HepG2 (cell line): ENCODE data around the gene IKZF4. TPM values are rescaled to one million over a fixed set of nuclear protein-coding genes. Genes with fewer than 3 reads are reported as not detected.

Experiments used
- CBX2 ChIP-seq, 2 experiments: fragments of 200-600 bp in 1 of 2; sonication (generic); formaldehyde crosslinking in 1 of 2; IDR thresholded peaks; 2 replicates each; pipeline versions ENCODE4 v1.7.0 to v1.8.1; 2018 to 2022; ENCODE audit warnings: low read depth in 2 of 2, low read length in 1 of 2, mild to moderate bottlenecking in 1 of 2, missing genetic modification reagents in 1 of 2
- GABPA ChIP-seq, 2 experiments: IDR thresholded peaks; 2 replicates each; pipeline ENCODE4 v1.6.1; 2011 to 2016; ENCODE audit warnings: low read depth in 2 of 2, low read length in 1 of 2, missing biosample characterization in 1 of 2, missing genetic modification characterization in 1 of 2
- JDP2 ChIP-seq: sonication (generic); formaldehyde crosslinking; IDR thresholded peaks from 2 replicates; pipeline ENCODE4 v1.8.1; 2022; ENCODE audit warnings: missing genetic modification reagents, borderline replicate concordance
- KDM2A ChIP-seq: sonication (generic); formaldehyde crosslinking; IDR thresholded peaks from 2 replicates; pipeline ENCODE4 v1.4.0; 2020; ENCODE audit warnings: low read depth, missing genetic modification reagents, borderline replicate concordance
- KDM4B ChIP-seq: sonication (generic); formaldehyde crosslinking; IDR thresholded peaks from 2 replicates; pipeline ENCODE4 v1.4.0; 2020; ENCODE audit warnings: missing genetic modification reagents
- KDM5A ChIP-seq: fragments of 200-600 bp; sonication (generic); IDR thresholded peaks from 2 replicates; pipeline ENCODE4 v1.7.0; 2018; ENCODE audit warnings: antibody characterized with exemption, mild to moderate bottlenecking, low read length, borderline replicate concordance
- NBN ChIP-seq: fragments of 450-650 bp; conservative IDR thresholded peaks from 2 replicates; pipeline ENCODE4 v1.6.1; 2017
- RBFOX2 ChIP-seq: fragments of 200-400 bp; formaldehyde crosslinking; IDR thresholded peaks from 2 replicates; pipeline ENCODE4 v1.6.1; 2017; ENCODE audit warnings: low read depth, mild to moderate bottlenecking, low read length
- ZBTB38 ChIP-seq: sonication (generic); formaldehyde crosslinking; IDR thresholded peaks from 2 replicates; pipeline ENCODE4 v1.5.1; 2020; ENCODE audit warnings: mild to moderate bottlenecking, missing genetic modification reagents
- ZNF224 ChIP-seq: sonication (generic); formaldehyde crosslinking; IDR thresholded peaks from 2 replicates; pipeline ENCODE4 v1.5.0; 2020; ENCODE audit warnings: mild to moderate bottlenecking, missing genetic modification reagents
- ZNF282 ChIP-seq: fragments of 450-650 bp; IDR thresholded peaks from 2 replicates; pipeline ENCODE4 v1.6.1; 2018; ENCODE audit not compliant: partially characterized antibody
- ZNF33B ChIP-seq: sonication (generic); formaldehyde crosslinking; IDR thresholded peaks from 2 replicates; pipeline ENCODE4 v1.5.1; 2020; ENCODE audit warnings: mild to moderate bottlenecking, missing genetic modification reagents
- ZNF367 ChIP-seq: sonication (generic); formaldehyde crosslinking; IDR thresholded peaks from 2 replicates; pipeline ENCODE4 v1.4.0; 2020; ENCODE audit warnings: missing genetic modification reagents, borderline replicate concordance
- polyA plus RNA-seq, 8 experiments: library from polyadenylated mRNA; depleted of rRNA in 3 of 8; stranded (reverse) in 7 of 8; unstranded in 1 of 8; fragments of >200 nt; fragmentation: Illumina TruSeq in 4 of 8; extraction: Trizol in 4 of 8; gene quantifications; 2 replicates each; pipeline versions ENCODE4 v1.2.1 to v1.2.3, GENCODE V29; 2011 to 2016; ENCODE audit warnings: low read depth in 4 of 8, missing spikeins in 1 of 8, mixed read lengths in 1 of 8; ENCODE audit not compliant: insufficient read depth in 1 of 8
- total RNA-seq, 5 experiments: library from RNA; depleted of rRNA; stranded (reverse); fragments of >200 nt; fragmentation: Illumina TruSeq; extraction: Trizol; gene quantifications; 2 replicates each; pipeline ENCODE4 v1.2.3, GENCODE V29; 2016; ENCODE audit warnings: low read depth in 1 of 5
- TF ChIP-seq, protein P1 (sequence below): sonication (generic); formaldehyde crosslinking; IDR thresholded peaks from 2 replicates; pipeline ENCODE4 v1.4.0; 2020; ENCODE audit warnings: missing genetic modification reagents, mild to moderate bottlenecking, borderline replicate concordance
- TF ChIP-seq, protein P2 (sequence below): sonication (generic); formaldehyde crosslinking; IDR thresholded peaks from 2 replicates; pipeline ENCODE4 v1.8.0; 2022; ENCODE audit warnings: mild to moderate bottlenecking, missing genetic modification reagents, moderate library complexity

IKZF4 gene
- total and polyA plus RNA-seq, 2 of the 13 experiments (the other 11 are each of a cell fraction or from before 2014, with no cell fraction given), result 0.58 to 2.2 TPM

DNA sequence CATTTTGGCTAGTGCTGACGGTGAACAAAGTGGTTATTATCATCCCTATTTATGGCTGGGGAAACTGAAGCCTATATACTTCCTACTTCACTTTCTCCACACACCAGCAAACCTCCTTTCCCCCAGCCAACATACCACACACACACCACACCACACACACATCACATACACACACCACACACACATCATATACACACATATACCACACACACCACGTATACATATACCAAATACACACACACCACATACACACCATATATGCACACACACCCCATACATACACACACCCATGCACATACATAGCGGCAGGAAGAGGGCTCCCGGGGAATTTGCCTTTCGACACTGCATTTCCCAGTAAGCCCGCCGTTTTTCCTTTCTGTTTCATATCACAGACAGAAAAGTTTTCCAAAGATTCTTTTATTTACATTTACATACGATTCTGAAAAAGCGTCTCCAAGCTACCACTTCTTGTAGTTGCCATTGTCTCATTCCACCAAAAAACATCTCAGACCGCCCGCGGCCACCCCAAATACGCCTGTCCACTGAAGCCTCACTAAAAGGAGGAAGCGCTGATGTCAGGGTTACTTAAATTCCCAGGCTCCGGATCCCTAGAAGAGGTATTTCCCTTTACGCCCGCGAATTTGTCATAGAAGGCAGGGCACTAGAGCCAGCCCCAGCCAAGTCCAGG, 47.8 kb upstream of the IKZF4 start (continued):
- TF ChIP-seq GABPA (IDR thresholded peaks at IDR 0.05; ENCODE audit: low read depth, low read length) (no peak), GABPA (CRISPR knock-in tag; IDR thresholded peaks at IDR 0.05; ENCODE audit: low read depth) (no peak), CBX2 (IDR thresholded peaks at IDR 0.05; ENCODE audit: low read depth, low read length) (no peak), CBX2 (CRISPR knock-in tag; IDR thresholded peaks at IDR 0.05; ENCODE audit: low read depth) (no peak), RBFOX2 (no peak), ZBTB38 (CRISPR knock-in tag) (peak; percentile 40; the same call in 1 of the 2 replicates), ZNF282 (no peak), KDM4B (CRISPR knock-in tag) (0 out of 2 replicates have a peak, but pooled peaks have one; percentile 21), KDM2A (CRISPR knock-in tag) (no peak), ZNF224 (CRISPR knock-in tag) (no peak), NBN (no peak), KDM5A (peak; percentile 72; the same call in 1 of the 2 replicates), ZNF367 (CRISPR knock-in tag) (no peak), ZNF33B (CRISPR knock-in tag) (no peak), JDP2 (no peak)
- TF ChIP-seq, protein P1, sequence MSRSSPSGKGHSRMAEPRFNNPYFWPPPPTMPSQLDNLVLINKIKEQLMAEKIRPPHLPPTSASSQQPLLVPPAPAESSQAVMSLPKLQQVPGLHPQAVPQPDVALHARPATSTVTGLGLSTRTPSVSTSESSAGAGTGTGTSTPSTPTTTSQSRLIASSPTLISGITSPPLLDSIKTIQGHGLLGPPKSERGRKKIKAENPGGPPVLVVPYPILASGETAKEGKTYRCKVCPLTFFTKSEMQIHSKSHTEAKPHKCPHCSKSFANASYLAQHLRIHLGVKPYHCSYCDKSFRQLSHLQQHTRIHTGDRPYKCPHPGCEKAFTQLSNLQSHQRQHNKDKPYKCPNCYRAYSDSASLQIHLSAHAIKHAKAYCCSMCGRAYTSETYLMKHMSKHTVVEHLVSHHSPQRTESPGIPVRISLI (CRISPR knock-in tag), result no peak
- TF ChIP-seq, protein P2, sequence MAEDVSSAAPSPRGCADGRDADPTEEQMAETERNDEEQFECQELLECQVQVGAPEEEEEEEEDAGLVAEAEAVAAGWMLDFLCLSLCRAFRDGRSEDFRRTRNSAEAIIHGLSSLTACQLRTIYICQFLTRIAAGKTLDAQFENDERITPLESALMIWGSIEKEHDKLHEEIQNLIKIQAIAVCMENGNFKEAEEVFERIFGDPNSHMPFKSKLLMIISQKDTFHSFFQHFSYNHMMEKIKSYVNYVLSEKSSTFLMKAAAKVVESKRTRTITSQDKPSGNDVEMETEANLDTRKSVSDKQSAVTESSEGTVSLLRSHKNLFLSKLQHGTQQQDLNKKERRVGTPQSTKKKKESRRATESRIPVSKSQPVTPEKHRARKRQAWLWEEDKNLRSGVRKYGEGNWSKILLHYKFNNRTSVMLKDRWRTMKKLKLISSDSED, result no peak
